Ovary (tissue), 9 donors: ENCODE results near the gene TMEM131. TPM values are rescaled to one million over a fixed set of nuclear protein-coding genes. Genes with fewer than 3 reads are reported as not detected.

Experiments used
- DNase-seq, 5 donors: peaks; one replicate each; pipeline ENCODE4 v3.0.0-alpha.2; 2019 to 2020
- H3K27ac ChIP-seq, 2 donors: fragments of 200-600 bp; one replicate each; pipeline versions ENCODE4 v1.5.1 to v1.8.0; 2019 to 2022
- H3K27me3 ChIP-seq: fragments of 200-600 bp; one replicate; pipeline ENCODE4 v1.8.0; 2022
- H3K36me3 ChIP-seq: fragments of 200-600 bp; sonication (generic); one replicate; pipeline ENCODE4 v1.5.1; 2019
- H3K4me1 ChIP-seq: one replicate; pipeline ENCODE4 v1.8.1; 2013; ENCODE audit warnings: mild to moderate bottlenecking, moderate library complexity; ENCODE audit not compliant: insufficient read depth
- H3K4me3 ChIP-seq: fragments of 200-600 bp; sonication (generic); one replicate; pipeline ENCODE4 v1.5.1; 2017
- H3K9me3 ChIP-seq, 2 donors: fragments of 200-600 bp in 1 of 2; sonication (generic) in 1 of 2; one replicate each; pipeline versions ENCODE4 v1.5.1 to v1.8.1; 2013 to 2019; ENCODE audit warnings: mild to moderate bottlenecking in 1 of 2, moderate library complexity in 1 of 2
- EP300 ChIP-seq: sonication (generic); formaldehyde crosslinking; IDR thresholded peaks from one replicate; pipeline ENCODE4 v1.6.1; 2017; ENCODE audit warnings: antibody characterized with exemption
- POLR2A ChIP-seq: fragments of 450-650 bp; IDR thresholded peaks from one replicate; pipeline ENCODE4 v1.6.1; 2017; ENCODE audit warnings: antibody characterized with exemption, mild to moderate bottlenecking, moderate library complexity
- WGBS, 3 donors: extraction: QIAGEN DNeasy Blood & Tissue Kit in 1 of 3; methylation state at CpG; one replicate each; pipeline versions ENCODE4 v1.1.5 to v1.1.7; 2013 to 2017; 5-methylcytosine and 5-hydroxymethylcytosine counted together
- intact Hi-C, 4 donors: fragments of 100-400 bp; cut with DNase I; formaldehyde crosslinking; loops; one replicate each; pipeline versions ENCODE4 v1.11.0 to v1.15.1; 2022 to 2023
- polyA plus RNA-seq, 2 donors: library from polyadenylated mRNA; stranded (reverse); fragments of 200-250 nt in 1 of 2; fragments of 350-450 nt in 1 of 2; fragmentation: Illumina TruSeq in 1 of 2; extraction: RNeasy Lipid Tissue Mini Kit (QIAGEN cat#74804) in 1 of 2; gene quantifications; one replicate each; pipeline ENCODE4 v1.2.3, GENCODE V29; 2013 to 2014
- total RNA-seq, 7 donors: library from RNA; depleted of rRNA in 2 of 7; stranded (reverse); fragments of >200 nt in 2 of 7; fragmentation: NEBNext Ultra II Directional in 3 of 7; extraction: Animal tissue kit (Norgen Biotek cat#: 25700) in 3 of 7; gene quantifications; one replicate each; pipeline versions ENCODE4 v1.1.0 to v1.2.4, GENCODE V29; 2016 to 2023
- TF ChIP-seq, protein P1 (sequence below), 3 donors: fragments of 450-650 bp in 2 of 3; fragments of 200-600 bp in 1 of 3; IDR thresholded peaks; one replicate each; pipeline versions ENCODE4 v1.5.1 to v1.8.0; 2016 to 2022; ENCODE audit warnings: antibody characterized with exemption in 3 of 3, mild to moderate bottlenecking in 1 of 3
- donor health status: DM: no; HTN: no; CAD: no; lungs with moderate emphysema.
- donor health status: DM: no; HTN: no; CAD: no.
- donor health status: Bipolar disorder and iron deficiency.
- donor health status: DM: yes; HTN: yes; CAD: no.
- donor health status: DM: no; HTN: no; CAD: no.
- donor health status: DM: yes; HTN: yes; CAD: no.

TMEM131 gene
- total and polyA plus RNA-seq, 9 donors: 16.1 to 44.0 (median 38.4) TPM

DNA sequence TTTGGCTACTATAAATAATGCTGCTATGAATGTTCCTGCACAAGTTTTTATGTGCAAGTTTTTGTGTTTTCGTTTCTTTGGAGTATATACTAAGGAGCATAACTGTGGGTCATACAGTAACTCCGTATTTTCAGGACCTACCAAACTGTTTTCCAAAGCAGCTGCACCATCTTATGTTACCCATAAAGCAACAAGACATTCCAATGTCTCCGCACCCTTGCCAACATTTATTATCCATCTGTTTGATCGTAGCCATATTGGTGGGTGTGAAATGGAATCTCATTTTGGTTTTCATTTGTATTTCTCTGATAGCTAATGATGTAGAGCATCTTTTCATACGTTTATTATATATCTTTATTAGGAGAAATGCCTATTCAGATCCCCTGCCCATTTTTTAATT lies 13.8 kb downstream of the TMEM131 start:
- H3K9me3 ChIP-seq: no peaks in the 10 kb centered on the region
- WGBS, 3 donors: 83 to 94% (median 92%) methylated on average over 5 of the region's 5 CpGs
- H3K27me3 ChIP-seq: no peaks in the 10 kb centered on the region
- H3K36me3 ChIP-seq: no peaks in the 10 kb centered on the region
- DNase-seq: no peak
- no peaks in the 10 kb centered on the region for H3K4me1 ChIP-seq
- TF ChIP-seq, protein P1, sequence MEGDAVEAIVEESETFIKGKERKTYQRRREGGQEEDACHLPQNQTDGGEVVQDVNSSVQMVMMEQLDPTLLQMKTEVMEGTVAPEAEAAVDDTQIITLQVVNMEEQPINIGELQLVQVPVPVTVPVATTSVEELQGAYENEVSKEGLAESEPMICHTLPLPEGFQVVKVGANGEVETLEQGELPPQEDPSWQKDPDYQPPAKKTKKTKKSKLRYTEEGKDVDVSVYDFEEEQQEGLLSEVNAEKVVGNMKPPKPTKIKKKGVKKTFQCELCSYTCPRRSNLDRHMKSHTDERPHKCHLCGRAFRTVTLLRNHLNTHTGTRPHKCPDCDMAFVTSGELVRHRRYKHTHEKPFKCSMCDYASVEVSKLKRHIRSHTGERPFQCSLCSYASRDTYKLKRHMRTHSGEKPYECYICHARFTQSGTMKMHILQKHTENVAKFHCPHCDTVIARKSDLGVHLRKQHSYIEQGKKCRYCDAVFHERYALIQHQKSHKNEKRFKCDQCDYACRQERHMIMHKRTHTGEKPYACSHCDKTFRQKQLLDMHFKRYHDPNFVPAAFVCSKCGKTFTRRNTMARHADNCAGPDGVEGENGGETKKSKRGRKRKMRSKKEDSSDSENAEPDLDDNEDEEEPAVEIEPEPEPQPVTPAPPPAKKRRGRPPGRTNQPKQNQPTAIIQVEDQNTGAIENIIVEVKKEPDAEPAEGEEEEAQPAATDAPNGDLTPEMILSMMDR (IDR thresholded peaks at IDR 0.05): no peak
- no peak for TF ChIP-seq EP300
- TF ChIP-seq POLR2A: no peak
- intact Hi-C loops: no loop called here
- no peak overlapping the region for H3K27ac ChIP-seq
- no peak overlapping the region for H3K4me3 ChIP-seq

DNA sequence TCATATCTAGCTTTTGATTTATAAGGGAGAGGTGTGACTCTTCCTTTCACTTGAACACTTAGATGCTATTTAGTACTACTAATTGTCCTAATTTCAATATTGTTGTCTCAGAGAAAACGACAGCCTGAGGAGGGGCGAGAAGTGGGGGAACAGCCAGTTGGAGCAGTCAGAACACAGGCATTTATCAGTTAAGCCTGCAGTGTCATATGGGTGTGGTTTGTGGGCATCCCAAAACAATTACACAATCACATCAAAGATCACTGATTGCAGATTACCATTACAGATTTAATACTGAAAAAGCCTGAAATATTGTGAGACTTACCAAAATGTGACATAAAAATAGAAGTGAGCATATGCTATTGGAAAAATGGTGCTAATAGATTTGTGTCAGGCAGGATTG lies 15.8 kb downstream of the TMEM131 start:
- DNase-seq: no peak
- H3K9me3 ChIP-seq: no peaks in the 10 kb centered on the region
- H3K4me1 ChIP-seq: no peaks in the 10 kb centered on the region
- WGBS, 3 donors: 97 to 99% (median 98%) methylated on average over 2 of the region's 2 CpGs
- H3K27ac ChIP-seq: no peak overlapping the region
- no peak overlapping the region for H3K4me3 ChIP-seq
- no peak for TF ChIP-seq POLR2A
- no peak for TF ChIP-seq EP300
- TF ChIP-seq, protein P1 (IDR thresholded peaks at IDR 0.05): no peak
- intact Hi-C loops: no loop called here
- no peaks in the 10 kb centered on the region for H3K36me3 ChIP-seq
- no peaks in the 10 kb centered on the region for H3K27me3 ChIP-seq

DNA sequence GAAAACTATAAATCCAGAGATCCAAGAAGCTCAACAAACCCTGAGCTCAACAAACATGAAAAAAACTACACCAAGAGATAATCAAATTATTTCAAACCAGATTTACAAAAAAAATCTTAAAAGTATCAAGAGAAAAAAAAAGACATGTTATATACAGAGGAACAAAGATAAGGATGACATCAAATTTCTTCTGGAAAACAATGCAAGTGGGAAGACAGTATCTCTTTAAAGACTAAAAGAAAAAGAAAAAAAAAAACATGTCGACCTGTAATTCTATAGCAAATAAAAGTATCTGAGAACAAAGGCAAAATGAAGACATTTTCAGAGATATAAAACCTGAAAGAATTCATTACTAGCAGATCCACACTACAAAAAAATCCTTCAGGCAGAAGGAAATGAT lies 21.3 kb downstream of the TMEM131 start:
- no peak overlapping the region for H3K27ac ChIP-seq
- no peak overlapping the region for H3K4me3 ChIP-seq
- TF ChIP-seq POLR2A: no peak
- TF ChIP-seq, protein P1 (IDR thresholded peaks at IDR 0.05): no peak
- no peak for TF ChIP-seq EP300
- DNase-seq: no peak
- H3K27me3 ChIP-seq: no peaks in the 10 kb centered on the region
- H3K4me1 ChIP-seq: peaks cover 4% of the 10 kb centered on the region
- WGBS, 3 donors: 94 to 98% (median 95%) methylated on average over 1 of the region's 1 CpG
- no peaks in the 10 kb centered on the region for H3K36me3 ChIP-seq
- no peaks in the 10 kb centered on the region for H3K9me3 ChIP-seq
- intact Hi-C loops: loop anchor here in 1 of 4 donors (5.0 kb wide), 1 partner anchor 1512 kb away; no protein-coding TSS in a partner anchor

GRCh38 chr2:97970293-97971060 lies 25.3 kb downstream of the TMEM131 start:
- Histone ChIP-seq H3K36me3 (no peaks in the 10 kb centered on the region), H3K4me3 (no peak overlapping the region), H3K27ac (no peak overlapping the region), H3K9me3 (no peaks in the 10 kb centered on the region), H3K27me3 (no peaks in the 10 kb centered on the region), H3K4me1 (peaks cover 9% of the 10 kb centered on the region)
- DNase-seq: no peak
- intact Hi-C loops: loop anchor here in 1 of 4 donors (5.0 kb wide), 1 partner anchor 1508 kb away; no protein-coding TSS in a partner anchor
- no peak for TF ChIP-seq POLR2A
- TF ChIP-seq, protein P1 (IDR thresholded peaks at IDR 0.05): no peak
- no peak for TF ChIP-seq EP300
- whole genome bisulfite sequencing, 3 donors: 79 to 84% (median 81%) methylated on average over 5 of the region's 5 CpGs
